Stomach (tissue), 9 donors: ENCODE results near the gene GPR15LG. TPM values are rescaled to one million over a fixed set of nuclear protein-coding genes. Genes with fewer than 3 reads are reported as not detected.

Experiments used
- DNase-seq, 2 donors: peaks; one replicate each; pipeline versions ENCODE4 v3.0.0 to v3.0.0-alpha.2; 2013 to 2019
- H3K27ac ChIP-seq, 5 donors: fragments of 200-600 bp in 4 of 5; sonication (generic) in 4 of 5; one replicate each; pipeline ENCODE4 v1.5.1; 2013 to 2019; ENCODE audit warnings: mild to moderate bottlenecking in 1 of 5, moderate library complexity in 1 of 5
- H3K27me3 ChIP-seq, 3 donors: fragments of 200-600 bp; sonication (generic); one replicate each; pipeline ENCODE4 v1.5.1; 2017 to 2019; ENCODE audit warnings: mixed run types in 1 of 3
- H3K36me3 ChIP-seq, 4 donors: fragments of 200-600 bp; sonication (generic); 1 replicate in 3 of 4; 2 replicates in 1 of 4; pipeline ENCODE4 v1.5.1; 2016 to 2019
- H3K4me1 ChIP-seq, 4 donors: fragments of 200-600 bp; sonication (generic); one replicate each; pipeline ENCODE4 v1.5.1; 2016 to 2019
- H3K4me3 ChIP-seq, 4 donors: fragments of 200-600 bp; sonication (generic) in 3 of 4; one replicate each; pipeline ENCODE4 v1.5.1; 2016 to 2019; ENCODE audit warnings: mild to moderate bottlenecking in 1 of 4
- H3K9me3 ChIP-seq, 4 donors: fragments of 200-600 bp; sonication (generic); one replicate each; pipeline ENCODE4 v1.5.1; 2016 to 2019
- CTCF ChIP-seq, 7 experiments: fragments of 450-650 bp in 4 of 7; fragments of 200-600 bp in 3 of 7; sonication (generic) in 3 of 7; IDR thresholded peaks; one replicate each; pipeline ENCODE4 v1.5.1; 2016 to 2019; ENCODE audit warnings: antibody characterized with exemption in 7 of 7, control low read depth in 2 of 7, mild to moderate bottlenecking in 1 of 7
- EP300 ChIP-seq: sonication (generic); formaldehyde crosslinking; IDR thresholded peaks from one replicate; pipeline ENCODE4 v1.6.1; 2017; ENCODE audit warnings: antibody characterized with exemption
- POLR2A ChIP-seq, 4 donors: fragments of 450-650 bp; IDR thresholded peaks; one replicate each; pipeline ENCODE4 v1.6.1; 2016; ENCODE audit warnings: antibody characterized with exemption in 4 of 4, control low read depth in 2 of 4, mild to moderate bottlenecking in 1 of 4, moderate library complexity in 1 of 4
- POLR2AphosphoS5 ChIP-seq, 3 donors: sonication (generic); formaldehyde crosslinking; IDR thresholded peaks; one replicate each; pipeline ENCODE4 v1.6.1; 2016; ENCODE audit warnings: antibody characterized with exemption in 3 of 3
- WGBS, 5 donors: extraction: QIAGEN DNeasy Blood & Tissue Kit in 3 of 5; methylation state at CpG; one replicate each; pipeline versions ENCODE4 v1.1.5 to v1.1.7; 2013 to 2018; 5-methylcytosine and 5-hydroxymethylcytosine counted together
- intact Hi-C: fragments of 100-400 bp; cut with DNase I; formaldehyde crosslinking; loops from one replicate; pipeline ENCODE4 v1.15.1; 2023; ENCODE audit warnings: low total_unique reads
- polyA plus RNA-seq, 3 donors: library from polyadenylated mRNA; stranded (reverse); fragments of 200-250 nt; gene quantifications; one replicate each; pipeline ENCODE4 v1.2.3, GENCODE V29; 2013
- total RNA-seq, 5 donors: library from RNA; depleted of rRNA; stranded (reverse); fragments of >200 nt; gene quantifications; one replicate each; pipeline versions ENCODE4 v1.1.0 to v1.2.3, GENCODE V29; 2014 to 2016
- donor health status: healthy with polysubstance abuse.
- donor health status: Bipolar disorder and iron deficiency.
- donor health status: healthy.

The GPR15LG gene
- total and polyA plus RNA-seq, 8 donors, result 0.92 to 82.4 (median 7.5) TPM; not detected in 5

GRCh38 chr10:84211566-84211965, 38.0 kb downstream of the GPR15LG start:
- peaks cover 0 to 22% (median 0%) of the 10 kb centered on the region in 3 donors for H3K27me3 ChIP-seq
- WGBS, 5 donors, result 68 to 85% (median 71%) methylated on average over 2 of the region's 2 CpGs
- no peaks in the 10 kb centered on the region for H3K4me1 ChIP-seq
- intact Hi-C loops, result no loop called here
- H3K36me3 ChIP-seq, result no peaks in the 10 kb centered on the region
- no peak overlapping the region for H3K27ac ChIP-seq
- H3K9me3 ChIP-seq, result no peaks in the 10 kb centered on the region
- TF ChIP-seq POLR2AphosphoS5 (IDR thresholded peaks at IDR 0.05) (no peak), EP300 (no peak), POLR2A (IDR thresholded peaks at IDR 0.05) (no peak), CTCF (IDR thresholded peaks at IDR 0.05) (no peak)
- DNase-seq, result no peak
- H3K4me3 ChIP-seq, result no peak overlapping the region

GRCh38 chr10:84212014-84212413, 38.4 kb downstream of the GPR15LG start:
- no peak overlapping the region for H3K4me3 ChIP-seq
- intact Hi-C loops, result no loop called here
- no peak overlapping the region for H3K27ac ChIP-seq
- no peaks in the 10 kb centered on the region for H3K4me1 ChIP-seq
- H3K36me3 ChIP-seq, result no peaks in the 10 kb centered on the region
- DNase-seq, result no peak
- H3K9me3 ChIP-seq, result no peaks in the 10 kb centered on the region
- peaks cover 0 to 19% (median 0%) of the 10 kb centered on the region in 3 donors for H3K27me3 ChIP-seq
- TF ChIP-seq EP300, result no peak
- no peak for TF ChIP-seq CTCF (IDR thresholded peaks at IDR 0.05)
- no peak for TF ChIP-seq POLR2AphosphoS5 (IDR thresholded peaks at IDR 0.05)
- no peak for TF ChIP-seq POLR2A (IDR thresholded peaks at IDR 0.05)
- WGBS, 5 donors, result 69 to 77% (median 71%) methylated on average over 5 of the region's 5 CpGs

- WGBS, 5 donors, result 83 to 91% (median 85%) methylated on average over 9 to 11 of the region's 11 CpGs
These were observed 39.5 kb downstream of the GPR15LG start for GRCh38 chr10:84213076-84213475.

GRCh38 chr10:84214046-84214572, 40.5 kb downstream of the GPR15LG start:
- no peaks in the 10 kb centered on the region for H3K36me3 ChIP-seq
- H3K4me1 ChIP-seq, result no peaks in the 10 kb centered on the region
- no peak overlapping the region for H3K4me3 ChIP-seq
- H3K27me3 ChIP-seq, result no peaks in the 10 kb centered on the region
- TF ChIP-seq POLR2A (IDR thresholded peaks at IDR 0.05) (no peak), EP300 (no peak), POLR2AphosphoS5 (IDR thresholded peaks at IDR 0.05) (no peak), CTCF (IDR thresholded peaks at IDR 0.05) (no peak)
- no peak overlapping the region for H3K27ac ChIP-seq
- H3K9me3 ChIP-seq, result no peaks in the 10 kb centered on the region
- WGBS, 5 donors, result 61 to 86% (median 67%) methylated on average over 25 of the region's 25 CpGs
- intact Hi-C loops, result no loop called here
- no peak for DNase-seq

More at GRCh38 chr10:84213076-84213475, 39.5 kb downstream of the GPR15LG start:
- no peak overlapping the region for H3K4me3 ChIP-seq
- DNase-seq, result no peak
- H3K9me3 ChIP-seq, result no peaks in the 10 kb centered on the region
- no peaks in the 10 kb centered on the region for H3K36me3 ChIP-seq
- intact Hi-C loops, result no loop called here
- no peak overlapping the region for H3K27ac ChIP-seq
- H3K4me1 ChIP-seq, result no peaks in the 10 kb centered on the region
- H3K27me3 ChIP-seq, result peaks cover 0 to 8% (median 0%) of the 10 kb centered on the region in 3 donors
- TF ChIP-seq EP300 (no peak), POLR2A (IDR thresholded peaks at IDR 0.05) (no peak), POLR2AphosphoS5 (IDR thresholded peaks at IDR 0.05) (no peak), CTCF (IDR thresholded peaks at IDR 0.05) (no peak)
